ENCODE results near the gene SH3YL1. TPM values are rescaled to one million over a fixed set of nuclear protein-coding genes. Genes with fewer than 3 reads are reported as not detected.

The SH3YL1 gene
- total RNA-seq, 1 experiment from 2014 or later = 26.5 TPM

DNA sequence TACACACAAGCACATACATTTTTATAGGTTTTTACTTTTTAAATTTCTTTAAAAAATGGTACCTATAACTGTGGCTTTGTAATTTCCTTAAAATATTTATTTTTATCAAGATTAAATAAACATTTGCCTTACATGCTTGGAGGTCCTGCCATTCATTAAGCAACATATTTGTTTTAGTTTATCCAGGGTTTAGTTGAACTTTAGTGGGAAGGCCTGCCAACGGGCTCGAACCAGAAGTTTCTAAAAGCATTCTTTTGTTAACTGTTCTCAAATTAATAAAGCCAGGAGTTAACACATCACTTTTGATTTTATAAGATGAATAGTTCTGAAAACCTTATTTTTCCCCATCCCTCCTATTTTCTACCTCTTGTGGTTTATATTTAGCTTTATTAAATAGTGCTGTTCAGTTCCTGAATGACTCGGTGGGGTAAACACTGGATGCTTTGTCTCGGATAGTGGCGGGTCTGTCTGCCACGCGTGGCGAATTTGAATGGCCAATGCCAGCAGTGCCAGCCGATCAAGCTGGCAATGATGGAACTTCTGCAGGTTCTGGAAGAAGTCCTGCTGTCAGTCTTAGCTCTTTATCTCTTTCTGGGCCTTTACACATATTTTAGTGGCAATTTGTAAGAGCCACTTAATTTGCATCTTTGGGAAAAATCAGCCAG is 32.2 kb downstream of the SH3YL1 start:
- H2AK5ac ChIP-seq (ENCODE audit: insufficient read length, low read length) = no peak overlapping the region
- no peak overlapping the region for H3K18ac ChIP-seq (ENCODE audit: insufficient read length, low read depth, low read length)
- H4K5ac ChIP-seq (ENCODE audit: insufficient read length, low read depth, low read length) = no peak overlapping the region
- no peak overlapping the region for H2BK20ac ChIP-seq (ENCODE audit: low read depth, low read length, poor library complexity, severe bottlenecking)
- H4K20me1 ChIP-seq (ENCODE audit: control insufficient read depth, insufficient read depth, insufficient read length) = no peaks in the 10 kb centered on the region
- no peak overlapping the region for H3K4me2 ChIP-seq (ENCODE audit: insufficient read depth, insufficient read length, low read length)
- H3K27me3 ChIP-seq (ENCODE audit: insufficient read depth, low read length) = no peaks in the 10 kb centered on the region
- H2BK120ac ChIP-seq (ENCODE audit: low read depth, low read length, poor library complexity, severe bottlenecking) = no peak overlapping the region
- H2BK15ac ChIP-seq (ENCODE audit: low read depth, low read length) = no peak overlapping the region
- no peak overlapping the region for H4K8ac ChIP-seq (replicated peaks; ENCODE audit: insufficient read length, low read depth, low read length)
- no peaks in the 10 kb centered on the region for H3K9me3 ChIP-seq (ENCODE audit: control insufficient read depth, low read depth, low read length)
- H2AFZ ChIP-seq (ENCODE audit: low read length) = no peak overlapping the region
- no peak overlapping the region for H3K9ac ChIP-seq (ENCODE audit: extremely low read depth, insufficient read length, low read length)
- Mint-ChIP-seq H3K4me3 (no peak overlapping the region), H3K27ac (no peak overlapping the region), H3K36me3 (ENCODE audit: insufficient read depth in 1 of 3, low read depth in 3 of 3) (peaks cover 5 to 13% (median 12%) of the 10 kb centered on the region in 3 experiments), H3K4me1 (peaks cover 23% of the 10 kb centered on the region in 2 experiments), H3K9me3 (peaks cover 0 to 2% of the 10 kb centered on the region in 2 experiments; a peak in 1 of 5 replicates), H3K27me3 (ENCODE audit: low read depth) (no peaks in the 10 kb centered on the region)
- no peaks in the 10 kb centered on the region for H3K4me1 ChIP-seq (ENCODE audit: insufficient read depth, low read length)
- DNase-seq = no peak
- no peak overlapping the region for H3K27ac ChIP-seq (ENCODE audit: insufficient read length, low read depth, low read length)
- no peak overlapping the region for H3T11ph ChIP-seq (ENCODE audit: low read length)
- TF ChIP-seq, protein P1, sequence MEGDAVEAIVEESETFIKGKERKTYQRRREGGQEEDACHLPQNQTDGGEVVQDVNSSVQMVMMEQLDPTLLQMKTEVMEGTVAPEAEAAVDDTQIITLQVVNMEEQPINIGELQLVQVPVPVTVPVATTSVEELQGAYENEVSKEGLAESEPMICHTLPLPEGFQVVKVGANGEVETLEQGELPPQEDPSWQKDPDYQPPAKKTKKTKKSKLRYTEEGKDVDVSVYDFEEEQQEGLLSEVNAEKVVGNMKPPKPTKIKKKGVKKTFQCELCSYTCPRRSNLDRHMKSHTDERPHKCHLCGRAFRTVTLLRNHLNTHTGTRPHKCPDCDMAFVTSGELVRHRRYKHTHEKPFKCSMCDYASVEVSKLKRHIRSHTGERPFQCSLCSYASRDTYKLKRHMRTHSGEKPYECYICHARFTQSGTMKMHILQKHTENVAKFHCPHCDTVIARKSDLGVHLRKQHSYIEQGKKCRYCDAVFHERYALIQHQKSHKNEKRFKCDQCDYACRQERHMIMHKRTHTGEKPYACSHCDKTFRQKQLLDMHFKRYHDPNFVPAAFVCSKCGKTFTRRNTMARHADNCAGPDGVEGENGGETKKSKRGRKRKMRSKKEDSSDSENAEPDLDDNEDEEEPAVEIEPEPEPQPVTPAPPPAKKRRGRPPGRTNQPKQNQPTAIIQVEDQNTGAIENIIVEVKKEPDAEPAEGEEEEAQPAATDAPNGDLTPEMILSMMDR (conservative IDR thresholded peaks at IDR 0.05) = no peak
- no peaks in the 10 kb centered on the region for H3K79me1 ChIP-seq (ENCODE audit: insufficient read depth, low read depth, low read length, poor library complexity, severe bottlenecking)
- no peak overlapping the region for H3K4ac ChIP-seq (ENCODE audit: low read depth, low read length)
- no peak overlapping the region for H4K91ac ChIP-seq (ENCODE audit: insufficient read length, low read depth, low read length)
- no peak overlapping the region for H3K56ac ChIP-seq (ENCODE audit: insufficient read length, low read depth, low read length)
- H2BK12ac ChIP-seq (ENCODE audit: insufficient read length, low read depth, low read length) = no peak overlapping the region
- H3K79me2 ChIP-seq (ENCODE audit: insufficient read depth, low read length) = no peaks in the 10 kb centered on the region; the same call in 1 of the 2 replicates
- WGBS (ENCODE audit: extremely low coverage, insufficient read length, low lambda C conversion rate) = no CpG with 5 or more reads among the region's 9 CpGs
- H3K23ac ChIP-seq (ENCODE audit: insufficient read length, low read depth, low read length) = no peak overlapping the region
- no peaks in the 10 kb centered on the region for H3K23me2 ChIP-seq (ENCODE audit: insufficient read length, low read depth, low read length, poor library complexity, severe bottlenecking)
- H3K14ac ChIP-seq (ENCODE audit: insufficient read depth, low read length) = no peak overlapping the region
- no peak overlapping the region for H2BK5ac ChIP-seq (ENCODE audit: insufficient read length, low read length)

Measured in H9 (cell line).